Adipose tissue (tissue), 3 donors: Measurements from ENCODE around the gene CGB1. TPM values are rescaled to one million over a fixed set of nuclear protein-coding genes. Genes with fewer than 3 reads are reported as not detected.
"Not testable (repeated sequence)": the region's sequence is repeated elsewhere in the genome, so short reads cannot be mapped to it uniquely, and the experiment has no call there.

ENCODE experiments used
- H3K27ac ChIP-seq: one replicate; pipeline ENCODE4 v1.5.1; 2013; ENCODE audit warnings: low read depth, low read length
- WGBS, 3 donors: extraction: QIAGEN DNeasy Blood & Tissue Kit; methylation state at CpG; one replicate each; pipeline ENCODE4 v1.1.7; 2013; 5-methylcytosine and 5-hydroxymethylcytosine counted together
- polyA plus RNA-seq, 3 donors: library from polyadenylated mRNA; stranded (reverse); fragments of 200-250 nt; gene quantifications; one replicate each; pipeline ENCODE4 v1.2.3, GENCODE V29; 2013
- donor health status: healthy with polysubstance abuse.
- donor health status: Bipolar disorder and iron deficiency.
- donor health status: healthy.

CGB1 gene
- polyA plus RNA-seq, 3 donors, result not detected

- H3K27ac ChIP-seq, result no peak overlapping the region
- 67 to 73% (median 69%) methylated on average over 25 of the region's 25 CpGs for WGBS, 3 donors
Measured at GRCh38 chr19:49061445-49061844, 24.8 kb upstream of the CGB1 start.

- no peak overlapping the region for H3K27ac ChIP-seq
- WGBS, 3 donors, result 93 to 100% (median 97%) methylated on average over 2 of the region's 2 CpGs
Measured at GRCh38 chr19:49061000-49061399, 24.3 kb upstream of the CGB1 start.

GRCh38 chr19:49059053-49059452 is 22.4 kb upstream of the CGB1 start:
- WGBS, 3 donors, result 50 to 72% (median 50%) methylated on average over 9 of the region's 9 CpGs
- no peak overlapping the region for H3K27ac ChIP-seq

- no peak overlapping the region for H3K27ac ChIP-seq
- WGBS, 3 donors, result 33 to 42% (median 36%) methylated on average over 10 of the region's 10 CpGs
Measured at GRCh38 chr19:49058562-49058961, 21.9 kb upstream of the CGB1 start.

DNA sequence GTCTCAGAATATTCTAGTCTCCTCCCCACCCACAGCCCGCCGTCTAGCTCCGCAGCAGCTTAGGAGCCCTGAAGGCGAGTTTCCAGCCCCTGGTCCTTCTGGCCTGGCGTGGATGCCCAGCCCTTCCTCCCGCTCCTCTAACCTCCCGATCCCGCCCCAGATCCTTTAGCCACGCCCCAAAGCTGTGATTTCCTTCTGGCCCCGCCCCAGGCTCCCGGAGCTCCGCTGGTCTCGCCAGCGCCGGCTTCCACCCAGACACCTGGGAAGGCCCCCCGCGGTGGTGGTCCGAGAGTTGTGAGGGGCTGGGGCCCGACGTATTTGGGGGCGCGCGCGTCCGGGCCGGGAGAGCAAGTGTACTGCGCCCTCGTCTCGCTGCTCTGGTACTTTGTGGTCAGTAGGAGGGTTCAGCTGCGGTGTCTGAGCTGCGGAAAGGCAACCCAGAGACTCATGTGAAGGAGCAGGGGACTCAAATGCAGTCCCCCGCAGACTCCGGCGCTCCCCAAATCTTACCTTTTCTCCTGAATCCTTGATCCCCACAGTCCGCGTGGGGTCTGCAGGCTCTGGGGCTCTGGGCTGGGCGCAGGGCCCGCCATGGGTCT is 21.0 kb upstream of the CGB1 start, which contains the start of gene CGB7:
Gene CGB7, minus strand, starts transcription at position 114 of the 599 bp plus-strand sequence. CDS start 2,374 bp downstream, outside the sequence.
- WGBS, 3 donors, result 2 to 4% (median 2%) methylated on average over 36 to 38 of the region's 38 CpGs
- no peak within 1 kb of the TSS for H3K27ac ChIP-seq

DNA sequence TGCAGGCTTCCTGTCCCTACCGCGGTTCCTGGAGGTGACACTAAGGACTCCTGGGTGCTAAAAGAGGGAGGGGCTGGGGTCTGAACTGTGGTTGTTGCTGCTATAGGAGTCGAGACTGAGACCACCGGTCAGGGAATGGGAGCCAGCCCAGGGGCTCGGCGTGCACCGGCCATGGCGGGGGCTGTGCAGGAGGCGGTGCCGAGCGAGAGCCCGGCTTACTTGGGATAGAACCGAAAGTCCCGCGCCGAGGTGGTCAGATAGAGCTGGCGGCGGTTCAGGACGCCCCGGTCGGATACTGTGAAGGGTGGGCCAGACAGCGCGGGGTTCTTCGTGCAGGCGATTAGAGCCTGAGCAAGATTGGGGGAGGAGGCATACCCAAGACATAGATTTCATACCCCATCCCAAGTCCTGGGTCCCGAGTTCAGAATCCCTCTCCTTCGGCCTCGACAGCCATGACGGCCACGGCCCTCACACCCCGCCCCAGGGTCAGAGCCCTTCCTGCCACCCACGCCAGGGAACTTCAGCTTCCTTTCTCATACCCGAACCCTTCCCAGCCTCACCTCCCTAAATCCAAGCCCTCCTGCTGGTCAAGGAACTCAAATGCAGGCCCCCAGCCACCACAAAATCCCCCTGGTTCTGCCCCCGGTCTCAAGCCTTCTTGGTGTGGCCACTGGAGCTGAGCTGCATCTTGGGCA is 20.4 kb upstream of the CGB1 start:
- not testable (repeated sequence) for H3K27ac ChIP-seq
- WGBS, 3 donors, result 1 to 5% (median 2%) methylated on average over 31 to 34 of the region's 34 CpGs

DNA sequence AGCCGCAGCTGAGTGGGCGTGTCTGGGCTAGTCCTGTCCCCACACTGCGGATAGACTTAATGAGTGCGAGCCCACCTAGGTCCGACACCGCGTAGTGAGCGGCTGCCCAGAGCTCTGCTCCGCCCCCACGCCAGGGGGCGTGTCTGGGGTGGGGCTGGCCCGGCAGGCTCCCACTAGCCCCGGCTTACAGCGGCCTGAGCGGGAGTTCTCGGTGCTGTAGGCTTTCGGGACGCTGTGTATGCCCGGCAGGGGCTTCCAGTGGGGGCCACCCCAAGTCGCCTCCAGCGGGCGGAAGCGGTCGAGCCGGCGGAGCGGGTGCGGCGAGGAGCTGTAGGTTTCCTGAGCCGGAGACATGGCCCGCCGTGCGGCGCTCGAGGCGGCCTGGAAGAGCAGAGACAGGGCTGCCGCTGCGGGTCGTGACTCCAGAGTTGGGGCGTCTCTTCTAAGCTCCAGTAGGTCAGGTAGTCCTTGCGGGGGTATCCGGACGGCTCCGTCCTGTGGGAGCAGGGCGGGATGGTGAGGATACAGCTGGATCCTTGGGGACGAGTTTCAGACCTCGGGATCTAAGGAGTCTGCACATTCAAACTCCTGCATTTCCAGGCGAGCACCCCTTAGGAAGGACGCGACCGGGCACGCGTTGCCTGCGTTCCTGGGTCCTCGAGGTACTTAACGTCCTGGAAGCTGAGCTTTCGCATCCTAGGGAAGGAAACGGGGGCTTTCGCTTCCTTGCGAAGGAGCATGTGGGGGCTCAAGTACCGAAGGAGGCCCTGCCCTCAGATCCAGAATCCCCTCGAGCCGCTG is 19.6 kb upstream of the CGB1 start:
- no peak overlapping the region for H3K27ac ChIP-seq
- WGBS, 3 donors, result 0 to 1% (median 1%) methylated on average over 62 to 63 of the region's 63 CpGs

GRCh38 chr19:49050376-49051033 is 13.8 kb upstream of the CGB1 start:
- WGBS, 3 donors, result 74 to 79% (median 76%) methylated on average over 24 of the region's 24 CpGs
- not testable (repeated sequence) for H3K27ac ChIP-seq

DNA sequence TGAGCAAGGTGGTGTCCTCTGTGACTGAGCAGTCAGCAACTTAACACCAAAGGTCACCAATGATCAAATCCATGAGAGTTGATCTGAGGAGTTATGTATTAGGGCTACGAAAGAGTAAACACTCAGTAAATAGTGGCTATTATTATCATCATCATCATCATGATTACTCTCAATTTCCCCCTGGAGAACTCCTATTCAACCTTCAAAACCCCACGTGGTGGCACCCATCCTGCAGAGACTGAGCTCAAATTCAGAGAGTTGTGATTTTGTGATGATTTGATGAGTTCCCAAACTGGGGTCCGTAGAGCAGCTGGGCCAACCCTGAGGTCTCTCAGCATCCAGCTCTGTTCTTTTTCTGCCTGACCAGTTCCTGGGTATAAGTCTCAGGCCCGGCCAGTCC is 13.1 kb upstream of the CGB1 start:
- not testable (repeated sequence) for H3K27ac ChIP-seq

GRCh38 chr19:49049011-49049410 is 12.3 kb upstream of the CGB1 start, which contains the start of gene CGB8:
Gene CGB8, minus strand, starts transcription at chr19:49049111. Its CDS starts 372 bp downstream, at chr19:49048739.
- 54 to 74% (median 73%) methylated on average over 7 to 12 of the region's 12 CpGs for WGBS, 3 donors
- H3K27ac ChIP-seq, result not testable (repeated sequence)

More for the DNA sequence above, 13.1 kb upstream of the CGB1 start:
- WGBS, 3 donors, result 70 to 87% (median 78%) methylated on average over 3 of the region's 4 CpGs

GRCh38 chr19:49043548-49043947 is 6.9 kb upstream of the CGB1 start, which contains the start of gene CGB5:
Gene CGB5, plus strand, starts transcription at chr19:49043848. Its CDS starts 362 bp downstream, at chr19:49044210.
- H3K27ac ChIP-seq, result not testable (repeated sequence)
- 69 to 74% (median 71%) methylated on average over 13 to 14 of the region's 15 CpGs for WGBS, 3 donors

DNA sequence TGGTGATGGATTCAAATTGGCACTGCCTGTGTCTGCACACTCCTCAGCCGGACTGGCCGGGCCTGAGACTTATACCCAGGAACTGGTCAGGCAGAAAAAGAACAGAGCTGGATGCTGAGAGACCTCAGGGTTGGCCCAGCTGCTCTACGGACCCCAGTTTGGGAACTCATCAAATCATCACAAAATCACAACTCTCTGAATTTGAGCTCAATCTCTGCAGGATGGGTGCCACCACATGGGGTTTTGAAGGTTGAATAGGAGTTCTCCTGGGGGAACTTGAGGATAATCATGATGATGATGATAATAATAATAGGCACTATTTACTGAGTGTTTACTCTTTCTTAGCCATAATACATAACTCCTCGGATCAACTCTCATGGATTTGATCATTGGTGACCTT is 6.0 kb upstream of the CGB1 start:
- not testable (repeated sequence) for H3K27ac ChIP-seq
- 72 to 94% (median 74%) methylated on average over 1 to 3 of the region's 4 CpGs for WGBS, 3 donors

DNA sequence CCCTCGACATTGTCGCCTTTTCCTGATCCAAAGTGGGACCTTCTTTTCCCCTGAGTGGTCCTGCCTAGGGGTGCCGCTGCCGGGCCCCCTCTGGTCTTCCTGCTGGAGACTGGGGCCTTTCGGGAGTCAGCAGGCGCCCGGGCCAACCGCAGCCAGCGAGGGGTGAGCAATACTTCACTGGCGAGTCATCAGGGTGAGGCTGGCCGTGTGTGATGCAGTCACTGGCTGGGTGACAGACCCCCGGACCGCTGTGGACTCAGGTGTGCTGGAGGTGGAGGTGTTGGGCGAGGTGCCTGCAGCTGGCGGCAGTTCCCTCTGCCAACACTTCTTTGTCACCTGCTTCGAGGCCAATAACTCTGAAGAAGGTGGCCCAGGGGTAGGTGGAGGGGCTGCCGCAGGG is 5.5 kb upstream of the CGB1 start:
- no peak overlapping the region for H3K27ac ChIP-seq
- WGBS, 3 donors, result 65 to 83% (median 81%) methylated on average over 17 of the region's 17 CpGs

- H3K27ac ChIP-seq, result not testable (repeated sequence)
- WGBS, 3 donors, result 66 to 71% (median 69%) methylated on average over 6 to 9 of the region's 9 CpGs
Measured at GRCh38 chr19:49039736-49040135, 3.0 kb upstream of the CGB1 start.

DNA sequence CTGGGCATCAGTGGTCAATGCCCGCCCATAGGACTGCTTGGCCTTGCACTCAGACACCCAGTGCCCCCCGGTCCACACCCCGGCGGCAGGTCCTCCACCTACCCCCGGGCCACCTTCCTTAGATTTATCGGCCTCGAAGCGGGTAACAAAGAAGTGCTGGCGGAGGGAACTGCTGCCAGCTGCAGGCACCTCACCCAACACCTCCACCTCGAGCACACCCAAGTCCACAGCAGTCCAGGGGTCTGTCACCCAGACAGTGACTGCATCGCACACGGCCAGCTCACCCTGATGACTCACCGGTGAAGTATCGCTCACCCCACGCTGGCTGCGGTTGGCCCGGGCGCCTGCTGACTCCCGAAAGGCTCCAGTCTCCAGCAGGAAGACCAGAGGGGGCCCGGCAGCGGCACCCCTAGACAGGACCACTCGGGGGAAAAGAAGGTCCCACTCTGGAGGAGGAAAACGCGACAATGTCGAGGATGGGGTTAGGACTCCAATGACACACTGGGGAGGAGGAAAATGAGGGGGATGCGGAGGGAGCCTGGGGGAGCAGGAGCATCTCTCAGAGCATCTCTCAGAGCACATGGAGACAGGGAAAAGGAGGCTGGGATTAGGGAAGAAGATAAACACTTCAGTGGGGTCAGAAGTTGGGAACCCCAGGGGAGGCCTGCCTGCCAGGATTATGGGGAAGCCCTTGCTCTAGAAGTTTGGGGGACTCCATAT is 2.0 kb upstream of the CGB1 start:
- WGBS, 3 donors, result 80 to 90% (median 87%) methylated on average over 26 of the region's 26 CpGs
- H3K27ac ChIP-seq, result not testable (repeated sequence)

GRCh38 chr19:49038111-49038510 is 1.4 kb upstream of the CGB1 start:
- WGBS, 3 donors, result 79 to 93% (median 90%) methylated on average over 5 to 6 of the region's 8 CpGs
- H3K27ac ChIP-seq, result not testable (repeated sequence)

- WGBS, 3 donors, result 23 to 25% (median 23%) methylated on average over 25 to 28 of the region's 28 CpGs
- not testable (repeated sequence) for H3K27ac ChIP-seq
Measured at GRCh38 chr19:49031642-49032301, 4.9 kb downstream of the CGB1 start, which contains the start of gene CGB2. Gene CGB2, plus strand, starts transcription at chr19:49031890. Its CDS starts 206 bp downstream, at chr19:49032096.
